Liver (tissue), 9 donors: ENCODE data around the gene SOST. TPM values are rescaled to one million over a fixed set of nuclear protein-coding genes. Genes with fewer than 3 reads are reported as not detected.

Experiments used
- DNase-seq: peaks from one replicate; pipeline ENCODE4 v3.0.0-alpha.2; 2017; ENCODE audit warnings: low spot score
- H3K27ac ChIP-seq, 2 donors: one replicate each; pipeline ENCODE4 v1.7.0; 2013; ENCODE audit warnings: inconsistent platforms in 2 of 2, low read length in 2 of 2, control low read depth in 1 of 2, low read depth in 1 of 2, mild to moderate bottlenecking in 1 of 2
- H3K27me3 ChIP-seq, 4 donors: one replicate each; pipeline versions ENCODE4 v1.6.1 to v1.7.0; 2013; ENCODE audit warnings: low read length in 3 of 4, inconsistent platforms in 1 of 4, mild to moderate bottlenecking in 1 of 4, moderate library complexity in 1 of 4; ENCODE audit not compliant: control insufficient read depth in 4 of 4, insufficient read depth in 4 of 4
- H3K36me3 ChIP-seq, 4 donors: one replicate each; pipeline versions ENCODE4 v1.6.1 to v1.7.0; 2013; ENCODE audit warnings: low read length in 3 of 4, mild to moderate bottlenecking in 3 of 4, low read depth in 1 of 4, moderate library complexity in 1 of 4; ENCODE audit not compliant: control insufficient read depth in 4 of 4, insufficient read depth in 3 of 4
- H3K4me1 ChIP-seq, 4 donors: one replicate each; pipeline versions ENCODE4 v1.6.1 to v1.7.0; 2013; ENCODE audit warnings: low read length in 3 of 4, mild to moderate bottlenecking in 3 of 4, moderate library complexity in 1 of 4; ENCODE audit not compliant: control insufficient read depth in 4 of 4, insufficient read depth in 4 of 4
- H3K4me3 ChIP-seq, 3 donors: one replicate each; pipeline versions ENCODE4 v1.6.1 to v1.7.0; 2013; ENCODE audit warnings: low read length in 3 of 3, control low read depth in 1 of 3, low read depth in 1 of 3, mild to moderate bottlenecking in 1 of 3
- H3K9ac ChIP-seq, 2 donors: one replicate each; pipeline ENCODE4 v1.7.0; 2013; ENCODE audit warnings: low read length in 2 of 2, mild to moderate bottlenecking in 2 of 2, moderate library complexity in 2 of 2, control low read depth in 1 of 2, low read depth in 1 of 2
- H3K9me3 ChIP-seq, 4 donors: one replicate each; pipeline versions ENCODE4 v1.6.1 to v1.7.0; 2013; ENCODE audit warnings: low read length in 3 of 4; ENCODE audit not compliant: control insufficient read depth in 4 of 4
- ATF3 ChIP-seq: IDR thresholded peaks from 2 replicates; pipeline ENCODE4 v1.6.1; 2016; ENCODE audit warnings: antibody characterized with exemption
- CTCF ChIP-seq: fragments of 150-350 bp; IDR thresholded peaks from 2 replicates; pipeline ENCODE4 v1.5.1; 2017; ENCODE audit warnings: improper control_type of control experiment, low read depth, low read length; ENCODE audit not compliant: missing input control
- EGR1 ChIP-seq, 2 donors: IDR thresholded peaks; 2 replicates each; pipeline ENCODE4 v1.6.1; 2016 to 2018; ENCODE audit warnings: antibody characterized with exemption in 2 of 2, low read depth in 2 of 2
- FOXA1 ChIP-seq: IDR thresholded peaks from 2 replicates; pipeline ENCODE4 v1.6.1; 2016; ENCODE audit warnings: antibody characterized with exemption
- FOXA2 ChIP-seq: IDR thresholded peaks from 2 replicates; pipeline ENCODE4 v1.6.1; 2016; ENCODE audit warnings: antibody characterized with exemption
- HNF4A ChIP-seq, 2 donors: conservative IDR thresholded peaks; 2 replicates each; pipeline ENCODE4 v1.6.1; 2016; ENCODE audit warnings: antibody characterized with exemption in 2 of 2, mild to moderate bottlenecking in 2 of 2
- HNF4G ChIP-seq: IDR thresholded peaks from 2 replicates; pipeline ENCODE4 v1.6.1; 2016; ENCODE audit warnings: antibody characterized with exemption
- JUND ChIP-seq, 2 donors: IDR thresholded peaks; 2 replicates each; pipeline ENCODE4 v1.6.1; 2016; ENCODE audit warnings: antibody characterized with exemption in 2 of 2
- RAD21 ChIP-seq, 2 donors: IDR thresholded peaks; 2 replicates each; pipeline ENCODE4 v1.6.1; 2016; ENCODE audit warnings: antibody characterized with exemption in 2 of 2, mild to moderate bottlenecking in 2 of 2
- REST ChIP-seq: IDR thresholded peaks from 2 replicates; pipeline ENCODE4 v1.6.1; 2016; ENCODE audit warnings: antibody characterized with exemption, mild to moderate bottlenecking
- RXRA ChIP-seq, 2 donors: IDR thresholded peaks; 2 replicates each; pipeline ENCODE4 v1.6.1; 2017 to 2018; ENCODE audit warnings: antibody characterized with exemption in 2 of 2, mild to moderate bottlenecking in 1 of 2
- SP1 ChIP-seq: IDR thresholded peaks from 2 replicates; pipeline ENCODE4 v1.6.1; 2018; ENCODE audit warnings: antibody characterized with exemption, mild to moderate bottlenecking
- ZBTB33 ChIP-seq: IDR thresholded peaks from 2 replicates; pipeline ENCODE4 v1.6.1; 2016; ENCODE audit warnings: antibody characterized with exemption
- WGBS: extraction: QIAGEN DNeasy Blood & Tissue Kit; methylation state at CpG from one replicate; pipeline ENCODE4 v1.1.7; 2013; 5-methylcytosine and 5-hydroxymethylcytosine counted together
- polyA plus RNA-seq, 2 donors: library from polyadenylated mRNA; stranded (reverse) in 1 of 2; unstranded in 1 of 2; fragments of 200-250 nt in 1 of 2; fragments of >200 nt in 1 of 2; fragmentation: Nextera tagmentation in 1 of 2; extraction: Ambion mirVana in 1 of 2; gene quantifications; one replicate each; pipeline versions ENCODE4 v1.2.1 to v1.2.3, GENCODE V29; 2013 to 2015
- total RNA-seq, 2 donors: library from RNA; depleted of rRNA; stranded (reverse); fragments of >200 nt; gene quantifications; one replicate each; pipeline ENCODE4 v1.2.3, GENCODE V29; 2014
- TF ChIP-seq, protein P1 (sequence below): IDR thresholded peaks from 2 replicates; pipeline ENCODE4 v1.6.1; 2016; ENCODE audit warnings: antibody characterized with exemption
- donor health status: healthy.
- donor health status: healthy.
- donor health status: healthy.
- donor health status: healthy.
- donor health status: healthy.

SOST gene
- total and polyA plus RNA-seq, 4 donors: not detected

GRCh38 chr17:43722269-43722619, 36.3 kb downstream of the SOST start:
- 96% methylated on average over 3 of the region's 3 CpGs for WGBS
- no peak for TF ChIP-seq FOXA2
- no peak for TF ChIP-seq RAD21 (IDR thresholded peaks at IDR 0.05)
- no peak for TF ChIP-seq EGR1 (IDR thresholded peaks at IDR 0.05; ENCODE audit: low read depth in 2 of 2)
- no peak for TF ChIP-seq HNF4G
- TF ChIP-seq SP1: no peak
- TF ChIP-seq ZBTB33: no peak
- no peak for TF ChIP-seq REST
- no peak for TF ChIP-seq CTCF
- TF ChIP-seq, protein P1, sequence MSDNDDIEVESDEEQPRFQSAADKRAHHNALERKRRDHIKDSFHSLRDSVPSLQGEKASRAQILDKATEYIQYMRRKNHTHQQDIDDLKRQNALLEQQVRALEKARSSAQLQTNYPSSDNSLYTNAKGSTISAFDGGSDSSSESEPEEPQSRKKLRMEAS: no peak
- no peak for TF ChIP-seq FOXA1
- Histone ChIP-seq H3K9ac (no peak overlapping the region), H3K27me3 (no peaks in the 10 kb centered on the region), H3K4me3 (no peak overlapping the region), H3K9me3 (no peaks in the 10 kb centered on the region), H3K36me3 (no peaks in the 10 kb centered on the region), H3K4me1 (peaks cover 0 to 8% (median 4%) of the 10 kb centered on the region in 4 donors), H3K27ac (no peak overlapping the region)
- DNase-seq: no peak

GRCh38 chr17:43721537-43722268, 36.9 kb downstream of the SOST start:
- Histone ChIP-seq H3K9me3 (no peaks in the 10 kb centered on the region), H3K36me3 (no peaks in the 10 kb centered on the region), H3K27ac (no peak overlapping the region), H3K4me1 (peaks cover 0 to 8% (median 4%) of the 10 kb centered on the region in 4 donors), H3K4me3 (no peak overlapping the region), H3K9ac (no peak overlapping the region), H3K27me3 (no peaks in the 10 kb centered on the region)
- 94% methylated on average over 4 of the region's 4 CpGs for WGBS
- DNase-seq: no peak
- TF ChIP-seq FOXA1: no peak
- TF ChIP-seq EGR1 (IDR thresholded peaks at IDR 0.05; ENCODE audit: low read depth in 2 of 2): no peak
- no peak for TF ChIP-seq HNF4G
- TF ChIP-seq RXRA (IDR thresholded peaks at IDR 0.05): no peak
- no peak for TF ChIP-seq CTCF
- no peak for TF ChIP-seq ATF3
- TF ChIP-seq RAD21 (IDR thresholded peaks at IDR 0.05): no peak
- TF ChIP-seq HNF4A (conservative IDR thresholded peaks at IDR 0.05): no peak
- no peak for TF ChIP-seq JUND (IDR thresholded peaks at IDR 0.05)
- no peak for TF ChIP-seq ZBTB33
